Trophoblast cell (in vitro differentiated cells and primary cell): ENCODE data around the gene OR51T1.

ENCODE experiments used
- DNase-seq, 2 donors: peaks; one replicate each; pipeline ENCODE4 v3.0.0-alpha.2; 2016
- H2AFZ ChIP-seq: 2 replicates; pipeline ENCODE4 v1.6.1; 2013; ENCODE audit warnings: low read length, moderate library complexity, mild to moderate bottlenecking; ENCODE audit not compliant: insufficient read depth, poor library complexity
- H2AK5ac ChIP-seq: 2 replicates; pipeline ENCODE4 v1.6.1; 2013; ENCODE audit warnings: mild to moderate bottlenecking, low read length
- H2BK120ac ChIP-seq: 2 replicates; pipeline ENCODE4 v1.6.1; 2013; ENCODE audit warnings: low read length, mild to moderate bottlenecking, moderate library complexity; ENCODE audit not compliant: insufficient read depth, poor library complexity
- H2BK12ac ChIP-seq: 2 replicates; pipeline ENCODE4 v1.6.1; 2013; ENCODE audit warnings: mild to moderate bottlenecking, low read length, moderate library complexity
- H2BK5ac ChIP-seq: 2 replicates; pipeline ENCODE4 v1.6.1; 2013; ENCODE audit warnings: low read length, low read depth, moderate library complexity, mild to moderate bottlenecking; ENCODE audit not compliant: poor library complexity
- H3K14ac ChIP-seq: 2 replicates; pipeline ENCODE4 v1.6.1; 2013; ENCODE audit warnings: mild to moderate bottlenecking, low read length
- H3K18ac ChIP-seq: 2 replicates; pipeline ENCODE4 v1.6.1; 2013; ENCODE audit warnings: mild to moderate bottlenecking, low read length
- H3K23ac ChIP-seq: 2 replicates; pipeline ENCODE4 v1.6.1; 2013; ENCODE audit warnings: low read length
- H3K27ac ChIP-seq: 2 replicates; pipeline ENCODE4 v1.5.1; 2013; ENCODE audit warnings: low read depth, mild to moderate bottlenecking, inconsistent platforms, low read length, moderate library complexity
- H3K27me3 ChIP-seq: 2 replicates; pipeline ENCODE4 v1.6.1; 2013; ENCODE audit warnings: inconsistent platforms, mild to moderate bottlenecking, low read length, moderate library complexity; ENCODE audit not compliant: insufficient read depth
- H3K36me3 ChIP-seq, 2 experiments: 1 replicate in 1 of 2; 2 replicates in 1 of 2; pipeline ENCODE4 v1.6.1; 2013; ENCODE audit warnings: low read length in 2 of 2, mild to moderate bottlenecking in 2 of 2, moderate library complexity in 1 of 2; ENCODE audit not compliant: insufficient read depth in 2 of 2, control insufficient read depth in 1 of 2
- H3K4ac ChIP-seq: 2 replicates; pipeline ENCODE4 v1.6.1; 2013; ENCODE audit warnings: low read depth, mild to moderate bottlenecking, low read length, moderate library complexity
- H3K4me1 ChIP-seq, 2 experiments: 1 replicate in 1 of 2; 2 replicates in 1 of 2; pipeline ENCODE4 v1.6.1; 2013; ENCODE audit warnings: low read length in 2 of 2, mild to moderate bottlenecking in 2 of 2, moderate library complexity in 1 of 2; ENCODE audit not compliant: insufficient read depth in 2 of 2, control insufficient read depth in 1 of 2
- H3K4me2 ChIP-seq: 2 replicates; pipeline ENCODE4 v1.6.1; 2013; ENCODE audit warnings: inconsistent platforms, mild to moderate bottlenecking, low read length, moderate library complexity
- H3K4me3 ChIP-seq: 2 replicates; pipeline ENCODE4 v1.5.1; 2013; ENCODE audit warnings: mild to moderate bottlenecking, low read depth, low read length, inconsistent platforms
- H3K79me1 ChIP-seq: one replicate; pipeline ENCODE4 v1.6.1; 2013; ENCODE audit warnings: low read length
- H3K79me2 ChIP-seq: 2 replicates; pipeline ENCODE4 v1.6.1; 2013; ENCODE audit warnings: low read length, mild to moderate bottlenecking; ENCODE audit not compliant: control insufficient read depth, insufficient read depth, poor library complexity
- H3K9ac ChIP-seq: 2 replicates; pipeline ENCODE4 v1.6.1; 2013; ENCODE audit warnings: mild to moderate bottlenecking, low read length
- H3K9me3 ChIP-seq: 2 replicates; pipeline ENCODE4 v1.6.1; 2013; ENCODE audit warnings: low read depth, mild to moderate bottlenecking, control low read depth, inconsistent platforms, low read length; ENCODE audit not compliant: insufficient read depth
- H4K12ac ChIP-seq: 2 replicates; pipeline ENCODE4 v1.6.1; 2013; ENCODE audit warnings: low read depth, mild to moderate bottlenecking, low read length, moderate library complexity
- H4K8ac ChIP-seq: 2 replicates; pipeline ENCODE4 v1.6.1; 2013; ENCODE audit warnings: low read depth, mild to moderate bottlenecking, low read length, moderate library complexity
- H4K91ac ChIP-seq: one replicate; pipeline ENCODE4 v1.6.1; 2013; ENCODE audit warnings: low read depth, mild to moderate bottlenecking, low read length, moderate library complexity
- WGBS: extraction: QIAGEN DNeasy Blood & Tissue Kit; methylation state at CpG from one replicate; pipeline ENCODE4 v1.1.7; 2013; ENCODE audit warnings: missing lambda C conversion rate; ENCODE audit not compliant: insufficient read length, insufficient coverage; ENCODE audit errors: extremely low coverage; 5-methylcytosine and 5-hydroxymethylcytosine counted together

The OR51T1 gene

DNA sequence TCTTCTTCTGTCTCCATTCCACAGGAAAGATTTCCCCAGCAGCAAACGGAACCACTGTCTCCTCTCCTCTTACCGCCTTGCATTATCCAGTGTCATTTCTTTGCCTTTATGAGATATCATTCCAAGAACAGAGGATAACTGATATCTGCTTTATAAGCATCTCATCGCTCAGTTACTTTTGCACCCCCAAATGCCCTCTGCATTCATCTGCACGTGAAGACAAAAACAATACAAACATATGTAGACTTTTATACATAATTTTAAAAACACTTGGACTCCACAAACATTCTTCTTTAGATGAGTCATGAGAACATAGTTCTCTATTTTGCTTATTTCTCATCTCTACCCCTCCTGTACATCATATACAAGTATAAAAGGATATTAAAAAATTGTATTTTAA lies 512 bp upstream of the OR51T1 start:
- Histone ChIP-seq H3K4ac (no peak overlapping the region), H3K27ac (no peak overlapping the region), H3K18ac (no peak overlapping the region), H4K8ac (no peak overlapping the region), H3K4me1 (peaks cover 0 to 3% of the 10 kb centered on the region in 2 experiments), H2BK120ac (no peak overlapping the region), H2BK12ac (no peak overlapping the region), H3K4me3 (no peak overlapping the region), H3K23ac (no peak overlapping the region), H3K4me2 (no peak overlapping the region), H3K27me3 (no peaks in the 10 kb centered on the region), H3K36me3 (no peaks in the 10 kb centered on the region), H3K9me3 (no peaks in the 10 kb centered on the region), H3K79me1 (no peaks in the 10 kb centered on the region), H2AFZ (no peak overlapping the region), H4K12ac (no peak overlapping the region), H4K91ac (no peak overlapping the region), H2AK5ac (no peak overlapping the region), H3K9ac (no peak overlapping the region), H2BK5ac (no peak overlapping the region), H3K79me2 (no peaks in the 10 kb centered on the region), H3K14ac (no peak overlapping the region)
- WGBS, result no CpG with 5 or more reads among the region's 4 CpGs
- DNase-seq, result no peak

DNA sequence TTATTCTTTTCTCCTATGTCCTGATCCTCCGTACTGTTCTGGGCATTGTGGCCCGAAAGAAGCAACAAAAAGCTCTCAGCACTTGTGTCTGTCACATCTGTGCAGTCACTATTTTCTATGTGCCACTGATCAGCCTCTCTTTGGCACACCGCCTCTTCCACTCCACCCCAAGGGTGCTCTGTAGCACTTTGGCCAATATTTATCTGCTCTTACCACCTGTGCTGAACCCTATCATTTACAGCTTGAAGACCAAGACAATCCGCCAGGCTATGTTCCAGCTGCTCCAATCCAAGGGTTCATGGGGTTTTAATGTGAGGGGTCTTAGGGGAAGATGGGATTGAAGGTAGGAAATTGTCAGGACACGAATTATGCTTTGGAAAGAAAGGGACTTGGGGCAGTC lies 843 bp downstream of the OR51T1 start:
- no peak overlapping the region for H3K9ac ChIP-seq
- H4K12ac ChIP-seq, result no peak overlapping the region
- H4K91ac ChIP-seq, result no peak overlapping the region
- no peak overlapping the region for H2BK120ac ChIP-seq
- H3K9me3 ChIP-seq, result no peaks in the 10 kb centered on the region
- no peak overlapping the region for H3K4me2 ChIP-seq
- H3K36me3 ChIP-seq, result no peaks in the 10 kb centered on the region
- no peak overlapping the region for H2BK12ac ChIP-seq
- no peak overlapping the region for H3K4ac ChIP-seq
- WGBS, result no CpG with 5 or more reads among the region's 5 CpGs
- no peak overlapping the region for H3K14ac ChIP-seq
- H3K27me3 ChIP-seq, result no peaks in the 10 kb centered on the region
- no peak overlapping the region for H3K4me3 ChIP-seq
- no peak overlapping the region for H3K18ac ChIP-seq
- H4K8ac ChIP-seq, result no peak overlapping the region
- H2AK5ac ChIP-seq, result no peak overlapping the region
- no peak overlapping the region for H2AFZ ChIP-seq
- H3K23ac ChIP-seq, result no peak overlapping the region
- no peaks in the 10 kb centered on the region for H3K79me1 ChIP-seq
- no peak overlapping the region for H3K27ac ChIP-seq
- no peak overlapping the region for H2BK5ac ChIP-seq
- DNase-seq, result no peak
- peaks cover 0 to 3% of the 10 kb centered on the region in 2 experiments for H3K4me1 ChIP-seq
- no peaks in the 10 kb centered on the region for H3K79me2 ChIP-seq

DNA sequence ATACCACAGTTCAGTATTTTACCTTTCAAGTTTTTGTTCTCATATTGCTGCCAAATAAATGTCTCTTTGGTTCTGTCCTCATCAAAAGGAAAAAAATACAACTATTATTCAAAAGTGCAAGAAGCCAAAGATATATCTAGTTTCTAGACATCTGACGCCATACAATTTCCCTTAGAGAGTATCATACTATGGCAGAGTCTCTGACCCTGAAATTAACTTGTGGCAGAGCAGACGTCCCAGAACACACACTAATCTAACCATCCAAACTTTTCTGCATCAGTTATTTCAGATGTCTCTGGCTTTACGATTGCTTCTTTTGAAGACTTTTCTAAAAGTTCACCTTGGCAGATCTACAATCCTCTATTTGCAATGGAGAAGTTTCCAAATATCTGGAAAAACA lies 2.7 kb downstream of the OR51T1 start:
- no peak overlapping the region for H3K18ac ChIP-seq
- no peaks in the 10 kb centered on the region for H3K9me3 ChIP-seq
- H3K9ac ChIP-seq, result no peak overlapping the region
- peaks cover 0 to 3% of the 10 kb centered on the region in 2 experiments for H3K4me1 ChIP-seq
- no peak overlapping the region for H3K27ac ChIP-seq
- H3K79me1 ChIP-seq, result no peaks in the 10 kb centered on the region
- no peak for DNase-seq
- H3K4ac ChIP-seq, result no peak overlapping the region
- WGBS, result no CpG with 5 or more reads among the region's 3 CpGs
- no peak overlapping the region for H2BK120ac ChIP-seq
- no peak overlapping the region for H4K12ac ChIP-seq
- H3K23ac ChIP-seq, result no peak overlapping the region
- H4K8ac ChIP-seq, result no peak overlapping the region
- H3K36me3 ChIP-seq, result no peaks in the 10 kb centered on the region
- no peak overlapping the region for H2BK5ac ChIP-seq
- H3K4me2 ChIP-seq, result no peak overlapping the region
- no peaks in the 10 kb centered on the region for H3K79me2 ChIP-seq
- H2AK5ac ChIP-seq, result no peak overlapping the region
- no peak overlapping the region for H3K4me3 ChIP-seq
- H4K91ac ChIP-seq, result no peak overlapping the region
- no peak overlapping the region for H2BK12ac ChIP-seq
- no peak overlapping the region for H3K14ac ChIP-seq
- H3K27me3 ChIP-seq, result no peaks in the 10 kb centered on the region
- H2AFZ ChIP-seq, result no peak overlapping the region

DNA sequence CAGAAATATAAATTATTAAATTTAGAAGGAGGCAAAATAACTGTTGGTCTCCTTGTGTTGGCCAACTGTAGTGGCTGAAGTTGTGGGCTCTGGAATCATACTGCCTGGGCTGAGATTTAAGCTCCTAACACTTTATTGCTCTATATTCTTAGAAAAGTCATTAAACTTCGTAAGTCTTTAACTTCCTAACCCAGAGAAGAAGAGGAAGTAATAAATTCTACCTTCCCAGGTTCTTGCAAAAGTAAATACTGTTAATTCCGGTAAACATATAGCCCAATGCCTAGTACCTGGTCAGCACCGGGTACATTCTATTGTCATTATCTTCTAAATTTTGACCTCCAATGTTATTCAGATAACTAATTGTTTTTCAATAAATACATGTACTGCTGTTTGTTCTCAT lies 4.5 kb downstream of the OR51T1 start:
- H3K27me3 ChIP-seq, result no peaks in the 10 kb centered on the region
- no peak overlapping the region for H2BK120ac ChIP-seq
- no peak overlapping the region for H3K4me2 ChIP-seq
- no peak overlapping the region for H3K4ac ChIP-seq
- H3K4me3 ChIP-seq, result no peak overlapping the region
- peaks cover 0 to 3% of the 10 kb centered on the region in 2 experiments for H3K4me1 ChIP-seq
- no peak overlapping the region for H3K27ac ChIP-seq
- no peak overlapping the region for H4K91ac ChIP-seq
- no peaks in the 10 kb centered on the region for H3K36me3 ChIP-seq
- WGBS, result no CpG with 5 or more reads among the region's 3 CpGs
- no peak overlapping the region for H2BK12ac ChIP-seq
- H3K9me3 ChIP-seq, result no peaks in the 10 kb centered on the region
- H4K12ac ChIP-seq, result no peak overlapping the region
- DNase-seq, result no peak
- H3K79me1 ChIP-seq, result no peaks in the 10 kb centered on the region
- no peak overlapping the region for H2BK5ac ChIP-seq
- H2AK5ac ChIP-seq, result no peak overlapping the region
- H3K79me2 ChIP-seq, result no peaks in the 10 kb centered on the region
- no peak overlapping the region for H2AFZ ChIP-seq
- no peak overlapping the region for H3K9ac ChIP-seq
- H3K23ac ChIP-seq, result no peak overlapping the region
- no peak overlapping the region for H4K8ac ChIP-seq
- H3K14ac ChIP-seq, result no peak overlapping the region
- no peak overlapping the region for H3K18ac ChIP-seq
